OCI-LY1 (cell line): ENCODE data around the gene BAIAP2.

Source experiments
- H2AFZ ChIP-seq: fragments of 200-600 bp; sonication (generic), shearing (Covaris generic); 2 replicates; pipeline ENCODE4 v1.6.0; 2014; ENCODE audit warnings: antibody characterized with exemption, mild to moderate bottlenecking, low read length
- H3F3A ChIP-seq: fragments of 200-600 bp; sonication (generic), shearing (Covaris generic); 2 replicates; pipeline ENCODE4 v1.6.0; 2014; ENCODE audit warnings: mild to moderate bottlenecking, antibody characterized with exemption, low read length, moderate library complexity; ENCODE audit not compliant: insufficient read depth
- H3K27ac ChIP-seq: fragments of 200-600 bp; sonication (generic); 2 replicates; pipeline ENCODE4 v1.5.1; 2014; ENCODE audit warnings: low read length, mixed run types, mild to moderate bottlenecking, low read depth; ENCODE audit not compliant: poor library complexity, severe bottlenecking
- H3K27me3 ChIP-seq: fragments of 200-600 bp; sonication (generic); 2 replicates; pipeline ENCODE4 v1.6.0; 2014; ENCODE audit warnings: antibody characterized with exemption, mild to moderate bottlenecking, low read length, moderate library complexity; ENCODE audit not compliant: insufficient read depth
- H3K36me3 ChIP-seq: fragments of 200-600 bp; sonication (generic); 2 replicates; pipeline ENCODE4 v1.6.1; 2014; ENCODE audit warnings: mild to moderate bottlenecking, antibody characterized with exemption, low read length, moderate library complexity, mixed read lengths; ENCODE audit not compliant: insufficient read depth
- H3K4me1 ChIP-seq: fragments of 200-600 bp; sonication (generic); 2 replicates; pipeline ENCODE4 v1.5.1; 2014; ENCODE audit warnings: mild to moderate bottlenecking, low read length, moderate library complexity; ENCODE audit not compliant: insufficient read depth, severe bottlenecking
- H3K4me2 ChIP-seq: fragments of 200-600 bp; sonication (generic), shearing (Covaris generic); 2 replicates; pipeline ENCODE4 v1.6.1; 2014; ENCODE audit warnings: low read length
- H3K4me3 ChIP-seq: fragments of 200-600 bp; sonication (generic); 2 replicates; pipeline ENCODE4 v1.5.1; 2014; ENCODE audit warnings: low read length, low read depth, mild to moderate bottlenecking, mixed read lengths; ENCODE audit not compliant: poor library complexity, severe bottlenecking
- H3K79me2 ChIP-seq: fragments of 200-600 bp; shearing (Covaris generic); 2 replicates; pipeline ENCODE4 v1.6.1; 2016; ENCODE audit warnings: mixed run types, low read length, mixed read lengths; ENCODE audit not compliant: insufficient read depth
- H3K9ac ChIP-seq: fragments of 200-600 bp; sonication (generic), shearing (Covaris generic); 2 replicates; pipeline ENCODE4 v1.6.1; 2014; ENCODE audit warnings: mild to moderate bottlenecking, low read length, mixed read lengths
- H3K9me2 ChIP-seq: fragments of 200-600 bp; sonication (generic), shearing (Covaris generic); 2 replicates; pipeline ENCODE4 v1.6.1; 2014; ENCODE audit warnings: low read depth, mild to moderate bottlenecking, low read length, mixed read lengths
- H3K9me3 ChIP-seq: fragments of 200-600 bp; shearing (Covaris generic); 2 replicates; pipeline ENCODE4 v1.6.1; 2014; ENCODE audit warnings: low read length, mixed read lengths
- H4K20me1 ChIP-seq: fragments of 200-600 bp; sonication (generic), shearing (Covaris generic); 2 replicates; pipeline ENCODE4 v1.6.0; 2016; ENCODE audit warnings: mild to moderate bottlenecking, low read length; ENCODE audit not compliant: insufficient read depth
- EZH2 ChIP-seq: fragments of 200-600 bp; sonication (generic), shearing (Covaris generic); IDR thresholded peaks from 2 replicates; pipeline ENCODE4 v1.8.0; 2017; ENCODE audit warnings: borderline replicate concordance, mixed run types, mild to moderate bottlenecking, antibody characterized with exemption, low read length, moderate library complexity, mixed read lengths
- TF ChIP-seq, protein P1 (sequence below): fragments of 200-600 bp; sonication (generic), shearing (Covaris generic); IDR thresholded peaks from 2 replicates; pipeline ENCODE4 v1.5.1; 2017; ENCODE audit warnings: mild to moderate bottlenecking, antibody characterized with exemption, low read length, moderate library complexity, mixed read lengths

The BAIAP2 gene

DNA sequence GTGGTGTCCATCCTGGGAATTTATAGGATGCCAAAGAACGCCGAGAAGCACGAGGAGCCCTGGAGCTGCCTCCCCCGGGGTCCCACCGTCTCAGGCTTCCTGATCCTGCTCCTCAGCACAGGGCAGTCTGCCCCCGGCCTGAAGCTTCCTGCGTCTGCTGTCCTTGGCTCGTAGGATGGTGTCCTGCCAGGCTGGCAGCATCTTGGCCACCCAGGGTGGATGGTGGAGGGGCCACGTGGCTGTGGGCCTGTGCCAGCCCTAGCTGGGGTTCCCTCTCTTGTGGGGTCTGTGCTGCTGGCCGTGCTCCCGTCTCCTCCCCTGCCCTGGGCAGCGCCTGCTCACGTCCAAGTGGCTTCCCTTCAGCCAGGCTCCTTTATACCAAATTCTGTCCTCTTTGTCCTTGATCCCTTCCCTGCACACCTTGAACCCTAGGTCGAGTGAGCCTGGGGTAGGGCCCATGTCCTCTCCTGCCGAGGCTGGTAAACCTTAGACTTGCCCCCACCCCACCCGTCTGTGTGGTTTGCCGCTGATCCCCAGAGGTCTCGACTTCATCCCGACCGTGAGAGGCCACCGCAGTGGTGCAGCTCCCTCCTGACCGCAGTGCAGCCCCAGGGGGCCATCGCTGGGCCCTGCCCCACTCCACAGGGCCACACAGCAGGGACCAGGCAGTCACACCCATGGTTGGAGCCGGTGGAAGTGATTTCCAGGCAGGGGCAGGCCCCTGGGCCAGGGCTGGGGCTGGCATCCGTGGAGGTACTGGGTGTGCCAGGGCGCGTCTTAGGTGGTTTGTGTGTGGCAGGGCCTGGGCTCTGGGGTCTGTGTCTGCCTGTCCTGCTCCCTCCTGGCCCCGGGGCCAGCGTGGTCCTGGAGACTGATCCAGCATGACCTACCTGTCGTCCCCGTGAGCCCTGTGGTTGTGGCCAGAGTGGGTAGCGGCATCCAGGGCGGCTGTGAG lies 46.5 kb downstream of the BAIAP2 start:
- Histone ChIP-seq H3K9ac (no peak overlapping the region), H3K4me3 (no peak overlapping the region), H3K79me2 (no peaks in the 10 kb centered on the region), H4K20me1 (no peaks in the 10 kb centered on the region), H2AFZ (no peak overlapping the region), H3K4me1 (no peaks in the 10 kb centered on the region), H3K27ac (no peak overlapping the region), H3F3A (no peaks in the 10 kb centered on the region), H3K4me2 (no peak overlapping the region), H3K27me3 (no peaks in the 10 kb centered on the region), H3K9me3 (no peaks in the 10 kb centered on the region), H3K9me2 (no peaks in the 10 kb centered on the region), H3K36me3 (no peaks in the 10 kb centered on the region)
- TF ChIP-seq EZH2: no peak
- TF ChIP-seq, protein P1, sequence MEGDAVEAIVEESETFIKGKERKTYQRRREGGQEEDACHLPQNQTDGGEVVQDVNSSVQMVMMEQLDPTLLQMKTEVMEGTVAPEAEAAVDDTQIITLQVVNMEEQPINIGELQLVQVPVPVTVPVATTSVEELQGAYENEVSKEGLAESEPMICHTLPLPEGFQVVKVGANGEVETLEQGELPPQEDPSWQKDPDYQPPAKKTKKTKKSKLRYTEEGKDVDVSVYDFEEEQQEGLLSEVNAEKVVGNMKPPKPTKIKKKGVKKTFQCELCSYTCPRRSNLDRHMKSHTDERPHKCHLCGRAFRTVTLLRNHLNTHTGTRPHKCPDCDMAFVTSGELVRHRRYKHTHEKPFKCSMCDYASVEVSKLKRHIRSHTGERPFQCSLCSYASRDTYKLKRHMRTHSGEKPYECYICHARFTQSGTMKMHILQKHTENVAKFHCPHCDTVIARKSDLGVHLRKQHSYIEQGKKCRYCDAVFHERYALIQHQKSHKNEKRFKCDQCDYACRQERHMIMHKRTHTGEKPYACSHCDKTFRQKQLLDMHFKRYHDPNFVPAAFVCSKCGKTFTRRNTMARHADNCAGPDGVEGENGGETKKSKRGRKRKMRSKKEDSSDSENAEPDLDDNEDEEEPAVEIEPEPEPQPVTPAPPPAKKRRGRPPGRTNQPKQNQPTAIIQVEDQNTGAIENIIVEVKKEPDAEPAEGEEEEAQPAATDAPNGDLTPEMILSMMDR: no peak

GRCh38 chr17:81082177-81083073 lies 47.5 kb downstream of the BAIAP2 start:
- TF ChIP-seq EZH2: no peak
- TF ChIP-seq, protein P1: no peak
- Histone ChIP-seq H3K9me3 (no peaks in the 10 kb centered on the region), H3K4me2 (no peak overlapping the region), H3K27me3 (no peaks in the 10 kb centered on the region), H3F3A (no peaks in the 10 kb centered on the region), H3K9ac (no peak overlapping the region), H3K36me3 (no peaks in the 10 kb centered on the region), H3K27ac (no peak overlapping the region), H3K9me2 (no peaks in the 10 kb centered on the region), H3K79me2 (no peaks in the 10 kb centered on the region), H4K20me1 (no peaks in the 10 kb centered on the region), H3K4me1 (no peaks in the 10 kb centered on the region), H2AFZ (no peak overlapping the region), H3K4me3 (no peak overlapping the region)

- no peaks in the 10 kb centered on the region for H3K9me2 ChIP-seq
- H3K4me3 ChIP-seq: no peak overlapping the region
- no peaks in the 10 kb centered on the region for H3F3A ChIP-seq
- H3K36me3 ChIP-seq: no peaks in the 10 kb centered on the region
- no peak overlapping the region for H2AFZ ChIP-seq
- no peaks in the 10 kb centered on the region for H3K9me3 ChIP-seq
- H3K9ac ChIP-seq: no peak overlapping the region
- no peak overlapping the region for H3K27ac ChIP-seq
- no peak for TF ChIP-seq EZH2
- TF ChIP-seq, protein P1: no peak
- H3K79me2 ChIP-seq: no peaks in the 10 kb centered on the region
- no peaks in the 10 kb centered on the region for H4K20me1 ChIP-seq
- H3K4me1 ChIP-seq: no peaks in the 10 kb centered on the region
- H3K27me3 ChIP-seq: no peaks in the 10 kb centered on the region
- H3K4me2 ChIP-seq: no peak overlapping the region
Observed at GRCh38 chr17:81083125-81083765, 48.3 kb downstream of the BAIAP2 start.
